SU-DHL-6 (cell line): ENCODE data around the gene VTI1A.

Experiments used
- H2AFZ ChIP-seq: fragments of 200-600 bp; sonication (generic); 2 replicates; pipeline ENCODE4 v1.6.1; 2014; ENCODE audit warnings: low read depth, mild to moderate bottlenecking, moderate library complexity, mixed read lengths, antibody characterized with exemption, low read length; ENCODE audit not compliant: severe bottlenecking
- H3F3A ChIP-seq: fragments of 200-600 bp; shearing (Covaris generic); 2 replicates; pipeline ENCODE4 v1.6.0; 2016; ENCODE audit warnings: antibody characterized with exemption, mild to moderate bottlenecking; ENCODE audit not compliant: insufficient read depth
- H3K27ac ChIP-seq: fragments of 200-600 bp; sonication (generic); 2 replicates; pipeline ENCODE4 v1.5.1; 2016; ENCODE audit warnings: low read depth, mild to moderate bottlenecking, low read length, moderate library complexity, mixed read lengths
- H3K27me3 ChIP-seq: fragments of 200-600 bp; sonication (generic), shearing (Covaris generic); 2 replicates; pipeline ENCODE4 v1.6.0; 2014; ENCODE audit warnings: mild to moderate bottlenecking, low read length
- H3K36me3 ChIP-seq: fragments of 200-600 bp; sonication (generic); 2 replicates; pipeline ENCODE4 v1.6.1; 2014; ENCODE audit warnings: mild to moderate bottlenecking, low read length, mixed read lengths
- H3K4me2 ChIP-seq: fragments of 300-600, 200-600 bp; shearing (Covaris generic), sonication (generic); 2 replicates; pipeline ENCODE4 v1.6.0; 2014; ENCODE audit warnings: low read length, low read depth, mild to moderate bottlenecking; ENCODE audit not compliant: poor library complexity, severe bottlenecking
- H3K4me3 ChIP-seq: fragments of 200-600 bp; sonication (generic); 2 replicates; pipeline ENCODE4 v1.5.1; 2014; ENCODE audit warnings: antibody characterized with exemption, low read length, mild to moderate bottlenecking, mixed read lengths; ENCODE audit not compliant: insufficient read depth, poor library complexity, severe bottlenecking
- H3K79me2 ChIP-seq: fragments of 200-600 bp; sonication (generic); 2 replicates; pipeline ENCODE4 v1.6.1; 2014; ENCODE audit warnings: mild to moderate bottlenecking, low read length, moderate library complexity; ENCODE audit not compliant: insufficient read depth
- H3K9ac ChIP-seq: fragments of 200-600 bp; sonication (generic); 2 replicates; pipeline ENCODE4 v1.7.0; 2014; ENCODE audit warnings: mild to moderate bottlenecking, low read length
- H3K9me2 ChIP-seq: fragments of 200-600 bp; sonication (generic); replicated peaks from 2 replicates; pipeline ENCODE4 v1.6.1; 2014; ENCODE audit warnings: low read length; ENCODE audit not compliant: insufficient read depth
- H3K9me3 ChIP-seq: fragments of 200-600 bp; sonication (generic); 2 replicates; pipeline ENCODE4 v1.6.1; 2014; ENCODE audit warnings: low read length, mixed read lengths; ENCODE audit not compliant: insufficient read depth
- H4K20me1 ChIP-seq: fragments of 200-600 bp; sonication (generic); 2 replicates; pipeline ENCODE4 v1.6.1; 2014; ENCODE audit warnings: low read depth, mild to moderate bottlenecking, antibody characterized with exemption, low read length, moderate library complexity, mixed read lengths
- CTCF ChIP-seq: fragments of 200-600 bp; sonication (generic); IDR thresholded peaks from one replicate; pipeline ENCODE4 v1.5.1; 2017; ENCODE audit warnings: antibody characterized with exemption, mild to moderate bottlenecking, low read length, moderate library complexity; ENCODE audit not compliant: insufficient read depth, poor library complexity, severe bottlenecking
- EZH2phosphoT487 ChIP-seq: fragments of 200-600 bp; sonication (generic), shearing (Covaris generic); conservative IDR thresholded peaks from 2 replicates; pipeline ENCODE4 v1.6.1; 2018; ENCODE audit warnings: mild to moderate bottlenecking, antibody characterized with exemption, low read length, moderate library complexity, mixed read lengths

Gene VTI1A

GRCh38 chr10:112502536-112502935, 55.5 kb downstream of the VTI1A start:
- Histone ChIP-seq H4K20me1 (no peaks in the 10 kb centered on the region; the same call in 1 of the 2 replicates), H3K9ac (no peak overlapping the region), H3K79me2 (peaks cover 11% of the 10 kb centered on the region), H3K4me3 (no peak overlapping the region), H3K27ac (no peak overlapping the region), H3K9me3 (no peaks in the 10 kb centered on the region), H3K4me2 (no peak overlapping the region), H3K36me3 (no peaks in the 10 kb centered on the region), H2AFZ (no peak overlapping the region), H3K27me3 (no peaks in the 10 kb centered on the region), H3F3A (no peaks in the 10 kb centered on the region), H3K9me2 (no peaks in the 10 kb centered on the region)
- TF ChIP-seq CTCF (no peak), EZH2phosphoT487 (no peak)

GRCh38 chr10:112503643-112504042, 56.6 kb downstream of the VTI1A start:
- Histone ChIP-seq H2AFZ (no peak overlapping the region), H3K79me2 (peaks cover 11% of the 10 kb centered on the region), H3F3A (no peaks in the 10 kb centered on the region), H3K4me3 (no peak overlapping the region), H3K4me2 (no peak overlapping the region), H4K20me1 (no peaks in the 10 kb centered on the region; the same call in 1 of the 2 replicates), H3K36me3 (no peaks in the 10 kb centered on the region), H3K9me3 (no peaks in the 10 kb centered on the region), H3K27ac (no peak overlapping the region), H3K9me2 (no peaks in the 10 kb centered on the region), H3K27me3 (no peaks in the 10 kb centered on the region), H3K9ac (no peak overlapping the region)
- TF ChIP-seq CTCF (no peak), EZH2phosphoT487 (no peak)

GRCh38 chr10:112507046-112507445, 60.0 kb downstream of the VTI1A start:
- H3K79me2 ChIP-seq, result peaks cover 8% of the 10 kb centered on the region

More at GRCh38 chr10:112507046-112507445, 60.0 kb downstream of the VTI1A start:
- Histone ChIP-seq H2AFZ (no peak overlapping the region), H3K4me2 (no peak overlapping the region), H3K9me2 (no peaks in the 10 kb centered on the region), H3K27ac (no peak overlapping the region), H3K27me3 (no peaks in the 10 kb centered on the region), H3K36me3 (no peaks in the 10 kb centered on the region), H4K20me1 (no peaks in the 10 kb centered on the region), H3K9me3 (no peaks in the 10 kb centered on the region), H3K9ac (no peak overlapping the region), H3K4me3 (no peak overlapping the region), H3F3A (no peaks in the 10 kb centered on the region)
- TF ChIP-seq EZH2phosphoT487 (no peak), CTCF (no peak)
